Peyer's patch (tissue), 4 donors: Measurements from ENCODE around the gene FGFR1OP2.
"Not testable (repeated sequence)": the region's sequence is repeated elsewhere in the genome, so short reads cannot be mapped to it uniquely, and the experiment has no call there.

Source experiments
- POLR2A ChIP-seq, 2 donors: fragments of 450-650 bp; IDR thresholded peaks; one replicate each; pipeline ENCODE4 v1.5.1; 2017; ENCODE audit warnings: antibody characterized with exemption in 2 of 2, mild to moderate bottlenecking in 2 of 2, moderate library complexity in 2 of 2
- TF ChIP-seq, protein P1 (sequence below), 6 experiments: fragments of 450-650 bp in 4 of 6; fragments of 200-600 bp in 2 of 6; sonication (generic) in 1 of 6; IDR thresholded peaks; one replicate each; pipeline ENCODE4 v1.5.1; 2017 to 2019; ENCODE audit warnings: antibody characterized with exemption in 6 of 6, mild to moderate bottlenecking in 3 of 6, moderate library complexity in 1 of 6

DNA sequence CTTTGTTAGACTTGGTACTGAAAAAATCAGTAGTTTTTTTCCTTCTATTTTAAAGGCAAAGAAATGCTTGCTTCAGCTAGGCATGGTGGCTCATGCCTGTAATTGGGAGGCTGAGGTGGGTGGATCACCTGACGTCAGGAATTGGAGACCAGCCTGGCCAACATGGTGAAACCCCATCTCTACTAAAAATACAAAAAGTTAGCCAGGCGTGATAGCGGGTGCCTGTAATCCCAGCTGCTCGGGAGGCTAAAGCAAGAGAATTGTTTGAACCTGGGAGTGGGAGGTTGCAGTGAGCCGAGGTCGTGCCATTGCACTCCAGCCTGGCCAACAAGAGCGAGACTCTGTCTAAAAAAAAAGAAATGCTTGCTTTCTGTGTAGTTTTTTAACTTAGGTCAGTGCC is 23.1 kb downstream of the FGFR1OP2 start:
- not testable (repeated sequence) for TF ChIP-seq POLR2A (IDR thresholded peaks at IDR 0.05)
- TF ChIP-seq, protein P1, sequence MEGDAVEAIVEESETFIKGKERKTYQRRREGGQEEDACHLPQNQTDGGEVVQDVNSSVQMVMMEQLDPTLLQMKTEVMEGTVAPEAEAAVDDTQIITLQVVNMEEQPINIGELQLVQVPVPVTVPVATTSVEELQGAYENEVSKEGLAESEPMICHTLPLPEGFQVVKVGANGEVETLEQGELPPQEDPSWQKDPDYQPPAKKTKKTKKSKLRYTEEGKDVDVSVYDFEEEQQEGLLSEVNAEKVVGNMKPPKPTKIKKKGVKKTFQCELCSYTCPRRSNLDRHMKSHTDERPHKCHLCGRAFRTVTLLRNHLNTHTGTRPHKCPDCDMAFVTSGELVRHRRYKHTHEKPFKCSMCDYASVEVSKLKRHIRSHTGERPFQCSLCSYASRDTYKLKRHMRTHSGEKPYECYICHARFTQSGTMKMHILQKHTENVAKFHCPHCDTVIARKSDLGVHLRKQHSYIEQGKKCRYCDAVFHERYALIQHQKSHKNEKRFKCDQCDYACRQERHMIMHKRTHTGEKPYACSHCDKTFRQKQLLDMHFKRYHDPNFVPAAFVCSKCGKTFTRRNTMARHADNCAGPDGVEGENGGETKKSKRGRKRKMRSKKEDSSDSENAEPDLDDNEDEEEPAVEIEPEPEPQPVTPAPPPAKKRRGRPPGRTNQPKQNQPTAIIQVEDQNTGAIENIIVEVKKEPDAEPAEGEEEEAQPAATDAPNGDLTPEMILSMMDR (IDR thresholded peaks at IDR 0.05), result not testable (repeated sequence)
